Measurements from ENCODE around the gene MPC1.
A peak's percentile ranks its signal among the peaks of the same experiment; 100 is the strongest.
"Not testable (repeated sequence)": the region's sequence is repeated elsewhere in the genome, so short reads cannot be mapped to it uniquely, and the experiment has no call there.

Gene MPC1

DNA sequence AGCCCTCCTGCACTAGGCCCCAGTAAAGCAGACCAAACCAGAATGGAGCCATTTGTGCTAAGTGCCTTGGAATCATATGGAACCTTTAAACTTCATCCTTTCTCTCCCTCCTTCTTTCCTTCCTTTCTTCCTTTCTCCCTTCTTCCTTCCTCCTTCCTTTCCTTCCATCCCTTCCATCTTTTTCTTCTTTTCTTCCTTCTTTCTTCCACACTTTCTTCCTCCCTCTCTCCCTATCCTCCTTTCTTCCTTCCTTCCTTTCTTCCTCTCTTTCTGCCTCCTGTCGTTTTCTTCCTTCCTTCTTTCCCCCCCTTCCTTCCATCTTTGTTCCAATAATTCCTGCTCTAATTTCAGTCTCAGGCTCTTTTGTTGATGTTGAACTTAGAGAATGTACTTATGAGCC is 29.2 kb downstream of the MPC1 start:
- H3K36me3 ChIP-seq (ENCODE audit: control insufficient read depth in 5 of 5, insufficient read depth in 5 of 5, low read length in 5 of 5), result no peaks in the 10 kb centered on the region
- H3K27me3 ChIP-seq (ENCODE audit: control insufficient read depth in 5 of 5, insufficient read depth in 4 of 5, low read length in 5 of 5), result no peaks in the 10 kb centered on the region
- H3K9ac ChIP-seq (ENCODE audit: low read length in 5 of 5), result no peak overlapping the region
- no peak overlapping the region for H3K27ac ChIP-seq (ENCODE audit: low read depth, low read length)
- peaks cover 0 to 5% (median 0%) of the 10 kb centered on the region in 5 donors for H3K9me3 ChIP-seq (ENCODE audit: control insufficient read depth in 5 of 5, low read length in 5 of 5)
- H3K4me1 ChIP-seq (ENCODE audit: control insufficient read depth in 5 of 5, insufficient read depth in 5 of 5, low read length in 5 of 5), result peaks cover 0 to 13% (median 7%) of the 10 kb centered on the region in 5 donors
- H3K4me3 ChIP-seq (ENCODE audit: low read depth in 1 of 5, low read length in 5 of 5), result no peak overlapping the region

DNA sequence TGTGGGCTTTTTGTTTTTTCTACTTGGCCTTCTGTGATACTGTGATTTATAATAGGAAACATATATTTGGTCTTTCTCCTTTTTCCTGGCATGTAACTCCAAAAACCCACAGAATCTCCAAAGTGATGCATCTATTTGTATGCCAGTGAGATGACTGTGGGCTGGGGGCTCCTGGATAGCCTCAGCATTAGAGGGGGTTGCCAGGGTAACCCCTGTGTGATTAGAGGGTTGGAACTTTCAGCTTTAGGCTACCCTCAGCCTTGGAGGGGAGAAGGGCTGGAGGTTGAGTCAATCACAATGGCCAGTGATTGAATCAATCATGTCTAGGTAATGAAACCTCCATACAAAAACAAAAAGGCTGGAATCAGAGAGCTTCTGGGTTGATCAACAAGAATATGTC is 29.8 kb downstream of the MPC1 start:
- Histone ChIP-seq H3K27ac (ENCODE audit: low read depth, low read length) (no peak overlapping the region), H3K9ac (ENCODE audit: low read length in 5 of 5) (no peak overlapping the region), H3K9me3 (ENCODE audit: control insufficient read depth in 5 of 5, low read length in 5 of 5) (peaks cover 0 to 5% (median 0%) of the 10 kb centered on the region in 5 donors), H3K27me3 (ENCODE audit: control insufficient read depth in 5 of 5, insufficient read depth in 4 of 5, low read length in 5 of 5) (no peaks in the 10 kb centered on the region), H3K36me3 (ENCODE audit: control insufficient read depth in 5 of 5, insufficient read depth in 5 of 5, low read length in 5 of 5) (no peaks in the 10 kb centered on the region), H3K4me1 (ENCODE audit: control insufficient read depth in 5 of 5, insufficient read depth in 5 of 5, low read length in 5 of 5) (peaks cover 0 to 11% (median 8%) of the 10 kb centered on the region in 5 donors), H3K4me3 (ENCODE audit: low read depth in 1 of 5, low read length in 5 of 5) (no peak overlapping the region)

DNA sequence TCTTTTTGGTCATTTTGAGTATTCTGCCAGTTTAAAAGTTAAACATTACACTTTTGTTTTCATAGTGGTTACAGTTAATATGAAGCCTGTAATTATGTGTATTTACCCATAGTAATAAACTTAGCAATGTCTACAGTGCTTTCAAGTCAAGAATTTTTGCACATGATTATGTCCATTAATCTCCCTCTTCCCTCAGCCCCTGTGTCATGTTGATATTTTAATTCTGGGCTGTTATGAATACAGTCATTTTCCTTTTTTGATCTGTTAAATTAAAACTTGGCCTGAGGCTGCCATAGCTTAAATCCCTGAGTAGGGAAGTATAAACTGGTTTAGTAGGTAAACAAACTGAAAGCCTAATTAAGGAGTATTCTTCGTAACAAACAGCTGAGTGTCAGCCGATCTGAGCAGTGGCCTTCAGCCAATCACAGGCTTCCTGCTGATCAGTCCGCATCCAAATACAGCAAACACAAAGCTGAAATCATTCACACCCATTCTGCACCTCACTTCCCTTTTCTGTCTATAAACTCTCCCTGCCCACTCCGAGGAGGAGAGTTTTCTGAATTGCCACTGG is 30.9 kb downstream of the MPC1 start:
- H3K27ac ChIP-seq (ENCODE audit: low read depth, low read length), result no peak overlapping the region
- H3K36me3 ChIP-seq (ENCODE audit: control insufficient read depth in 5 of 5, insufficient read depth in 5 of 5, low read length in 5 of 5), result no peaks in the 10 kb centered on the region
- peaks cover 0 to 5% (median 0%) of the 10 kb centered on the region in 5 donors for H3K9me3 ChIP-seq (ENCODE audit: control insufficient read depth in 5 of 5, low read length in 5 of 5)
- peak overlapping the region in 1 of 5 donors; percentile 23 for H3K4me3 ChIP-seq (ENCODE audit: low read depth in 1 of 5, low read length in 5 of 5)
- H3K27me3 ChIP-seq (ENCODE audit: control insufficient read depth in 5 of 5, insufficient read depth in 4 of 5, low read length in 5 of 5), result no peaks in the 10 kb centered on the region
- peaks cover 0 to 17% (median 9%) of the 10 kb centered on the region in 5 donors for H3K4me1 ChIP-seq (ENCODE audit: control insufficient read depth in 5 of 5, insufficient read depth in 5 of 5, low read length in 5 of 5)
- H3K9ac ChIP-seq (ENCODE audit: low read length in 5 of 5), result peak overlapping the region in 1 of 5 donors; percentile 25

DNA sequence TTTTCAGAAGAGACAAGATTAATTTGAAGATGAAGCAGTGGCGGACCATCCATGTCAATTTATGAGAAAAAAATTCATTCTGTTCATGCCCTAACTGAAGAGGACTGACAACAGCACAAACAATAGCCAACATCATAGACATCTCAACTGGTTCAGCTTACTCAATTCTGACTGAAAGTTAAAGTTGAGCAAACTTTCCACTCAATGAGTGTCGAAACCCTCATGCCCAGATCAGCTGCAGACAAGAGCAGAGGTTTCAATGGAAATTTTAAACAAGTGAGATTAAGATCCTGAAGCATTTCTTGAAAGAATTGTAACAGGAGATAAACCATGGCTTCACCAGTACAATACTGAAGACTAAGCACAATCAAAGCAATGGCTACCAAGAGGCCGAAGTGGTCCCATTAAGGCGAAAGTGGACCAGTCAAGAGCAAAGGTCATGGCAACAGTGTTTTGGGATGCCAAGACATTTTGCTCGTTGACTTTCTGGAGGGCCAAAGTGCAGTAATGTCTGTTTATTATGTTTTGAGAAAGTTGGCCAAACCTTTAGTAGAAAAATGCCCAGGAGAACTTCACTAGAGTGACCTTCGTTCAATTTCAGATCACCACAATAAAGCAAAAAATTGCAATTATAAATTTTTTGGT is 34.3 kb downstream of the MPC1 start:
- Histone ChIP-seq H3K9me3 (ENCODE audit: control insufficient read depth in 5 of 5, low read length in 5 of 5) (peaks cover 0 to 5% (median 0%) of the 10 kb centered on the region in 5 donors), H3K36me3 (ENCODE audit: control insufficient read depth in 5 of 5, insufficient read depth in 5 of 5, low read length in 5 of 5) (no peaks in the 10 kb centered on the region), H3K4me1 (ENCODE audit: control insufficient read depth in 5 of 5, insufficient read depth in 5 of 5, low read length in 5 of 5) (peaks cover 0 to 19% (median 10%) of the 10 kb centered on the region in 5 donors), H3K4me3 (ENCODE audit: low read depth in 1 of 5, low read length in 5 of 5) (no peak overlapping the region), H3K9ac (ENCODE audit: low read length in 5 of 5) (no peak overlapping the region), H3K27me3 (ENCODE audit: control insufficient read depth in 5 of 5, insufficient read depth in 4 of 5, low read length in 5 of 5) (no peaks in the 10 kb centered on the region), H3K27ac (ENCODE audit: low read depth, low read length) (peak overlapping the region; percentile 50)

DNA sequence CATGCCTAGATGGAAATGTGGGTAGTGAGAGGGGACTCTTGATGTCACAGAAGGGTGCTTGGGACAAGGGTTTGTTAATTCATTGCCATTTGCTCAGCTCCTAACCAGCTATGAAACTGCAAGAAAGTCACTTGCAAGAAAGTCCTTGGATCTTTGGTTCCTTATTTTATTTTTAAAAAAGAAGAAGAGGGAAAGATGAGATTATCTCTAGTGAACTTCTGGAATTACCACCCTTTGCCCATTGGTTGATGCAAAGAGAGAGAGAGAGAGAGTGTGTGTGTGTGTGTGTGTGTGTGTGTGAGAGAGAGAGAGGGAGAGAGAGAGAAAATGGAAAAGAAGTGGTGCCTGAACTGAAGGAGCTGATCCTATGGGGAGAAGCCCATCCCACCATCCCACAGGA is 35.8 kb downstream of the MPC1 start:
- Histone ChIP-seq H3K9ac (ENCODE audit: low read length in 5 of 5) (no peak overlapping the region), H3K4me3 (ENCODE audit: low read depth in 1 of 5, low read length in 5 of 5) (no peak overlapping the region), H3K9me3 (ENCODE audit: control insufficient read depth in 5 of 5, low read length in 5 of 5) (peaks cover 0 to 5% (median 0%) of the 10 kb centered on the region in 5 donors), H3K36me3 (ENCODE audit: control insufficient read depth in 5 of 5, insufficient read depth in 5 of 5, low read length in 5 of 5) (no peaks in the 10 kb centered on the region), H3K27ac (ENCODE audit: low read depth, low read length) (no peak overlapping the region), H3K27me3 (ENCODE audit: control insufficient read depth in 5 of 5, insufficient read depth in 4 of 5, low read length in 5 of 5) (no peaks in the 10 kb centered on the region), H3K4me1 (ENCODE audit: control insufficient read depth in 5 of 5, insufficient read depth in 5 of 5, low read length in 5 of 5) (peaks cover 0 to 27% (median 18%) of the 10 kb centered on the region in 5 donors)

- H3K27ac ChIP-seq (ENCODE audit: low read depth, low read length), result no peak overlapping the region
- peaks cover 0 to 5% (median 0%) of the 10 kb centered on the region in 5 donors for H3K9me3 ChIP-seq (ENCODE audit: control insufficient read depth in 5 of 5, low read length in 5 of 5)
- H3K27me3 ChIP-seq (ENCODE audit: control insufficient read depth in 5 of 5, insufficient read depth in 4 of 5, low read length in 5 of 5), result no peaks in the 10 kb centered on the region
- H3K36me3 ChIP-seq (ENCODE audit: control insufficient read depth in 5 of 5, insufficient read depth in 5 of 5, low read length in 5 of 5), result no peaks in the 10 kb centered on the region
- no peak overlapping the region for H3K4me3 ChIP-seq (ENCODE audit: low read depth in 1 of 5, low read length in 5 of 5)
- H3K9ac ChIP-seq (ENCODE audit: low read length in 5 of 5), result no peak overlapping the region
- peaks cover 1 to 32% (median 23%) of the 10 kb centered on the region in 5 donors for H3K4me1 ChIP-seq (ENCODE audit: control insufficient read depth in 5 of 5, insufficient read depth in 5 of 5, low read length in 5 of 5)
Observed at GRCh38 chr6:166346449-166346848, 36.3 kb downstream of the MPC1 start.

GRCh38 chr6:166345672-166346071 is 37.1 kb downstream of the MPC1 start:
- not testable (repeated sequence) for H3K4me3 ChIP-seq (ENCODE audit: low read depth in 1 of 5, low read length in 5 of 5); H3K9ac ChIP-seq (ENCODE audit: low read length in 5 of 5); H3K27ac ChIP-seq (ENCODE audit: low read depth, low read length); H3K36me3 ChIP-seq (ENCODE audit: control insufficient read depth in 5 of 5, insufficient read depth in 5 of 5, low read length in 5 of 5); H3K9me3 ChIP-seq (ENCODE audit: control insufficient read depth in 5 of 5, low read length in 5 of 5); H3K27me3 ChIP-seq (ENCODE audit: control insufficient read depth in 5 of 5, insufficient read depth in 4 of 5, low read length in 5 of 5)
- peaks cover 4 to 40% (median 30%) of the 10 kb centered on the region in 5 donors for H3K4me1 ChIP-seq (ENCODE audit: control insufficient read depth in 5 of 5, insufficient read depth in 5 of 5, low read length in 5 of 5)

DNA sequence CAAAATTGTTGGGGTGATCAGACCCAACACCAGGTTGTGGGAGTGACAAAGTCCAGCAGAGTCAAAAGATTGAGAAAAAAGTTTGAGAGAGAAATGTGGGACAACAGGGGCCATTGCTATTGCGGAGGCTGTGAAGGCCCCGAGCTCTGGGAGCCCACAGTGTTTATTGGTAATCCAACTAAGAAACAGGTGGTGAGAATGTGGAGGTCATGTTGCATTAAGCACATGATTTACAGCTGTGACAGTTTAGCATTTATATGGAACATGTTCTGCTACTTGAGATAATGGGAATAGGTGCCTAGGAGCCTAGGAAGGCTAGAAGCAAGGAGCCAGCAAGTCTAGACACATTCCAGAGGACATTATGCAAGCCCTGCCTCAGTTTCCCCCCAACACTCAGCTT is 37.8 kb downstream of the MPC1 start:
- not testable (repeated sequence) for H3K27ac ChIP-seq (ENCODE audit: low read depth, low read length); H3K27me3 ChIP-seq (ENCODE audit: control insufficient read depth in 5 of 5, insufficient read depth in 4 of 5, low read length in 5 of 5); H3K9ac ChIP-seq (ENCODE audit: low read length in 5 of 5); H3K36me3 ChIP-seq (ENCODE audit: control insufficient read depth in 5 of 5, insufficient read depth in 5 of 5, low read length in 5 of 5); H3K9me3 ChIP-seq (ENCODE audit: control insufficient read depth in 5 of 5, low read length in 5 of 5); H3K4me3 ChIP-seq (ENCODE audit: low read depth in 1 of 5, low read length in 5 of 5)
- peaks cover 6 to 48% (median 38%) of the 10 kb centered on the region in 5 donors for H3K4me1 ChIP-seq (ENCODE audit: control insufficient read depth in 5 of 5, insufficient read depth in 5 of 5, low read length in 5 of 5)

- H3K27ac ChIP-seq (ENCODE audit: low read depth, low read length), result no peak overlapping the region
- no peak overlapping the region for H3K9ac ChIP-seq (ENCODE audit: low read length in 5 of 5)
- H3K9me3 ChIP-seq (ENCODE audit: control insufficient read depth in 5 of 5, low read length in 5 of 5), result no peaks in the 10 kb centered on the region
- H3K27me3 ChIP-seq (ENCODE audit: control insufficient read depth in 5 of 5, insufficient read depth in 4 of 5, low read length in 5 of 5), result no peaks in the 10 kb centered on the region
- H3K4me1 ChIP-seq (ENCODE audit: control insufficient read depth in 5 of 5, insufficient read depth in 5 of 5, low read length in 5 of 5), result peaks cover 6 to 49% (median 44%) of the 10 kb centered on the region in 5 donors
- no peaks in the 10 kb centered on the region for H3K36me3 ChIP-seq (ENCODE audit: control insufficient read depth in 5 of 5, insufficient read depth in 5 of 5, low read length in 5 of 5)
- H3K4me3 ChIP-seq (ENCODE audit: low read depth in 1 of 5, low read length in 5 of 5), result no peak overlapping the region
Observed at GRCh38 chr6:166344240-166344639, 38.5 kb downstream of the MPC1 start.

GRCh38 chr6:166343150-166343487 is 39.6 kb downstream of the MPC1 start:
- H3K4me1 ChIP-seq (ENCODE audit: control insufficient read depth in 5 of 5, insufficient read depth in 5 of 5, low read length in 5 of 5), result peaks cover 6 to 57% (median 49%) of the 10 kb centered on the region in 5 donors
- no peaks in the 10 kb centered on the region for H3K9me3 ChIP-seq (ENCODE audit: control insufficient read depth in 5 of 5, low read length in 5 of 5)
- peak overlapping the region; percentile 93 to 98 (median 94) for H3K9ac ChIP-seq (ENCODE audit: low read length in 5 of 5)
- peak overlapping the region; percentile 58 to 99 (median 95) for H3K4me3 ChIP-seq (ENCODE audit: low read depth in 1 of 5, low read length in 5 of 5)
- H3K36me3 ChIP-seq (ENCODE audit: control insufficient read depth in 5 of 5, insufficient read depth in 5 of 5, low read length in 5 of 5), result no peaks in the 10 kb centered on the region
- H3K27me3 ChIP-seq (ENCODE audit: control insufficient read depth in 5 of 5, insufficient read depth in 4 of 5, low read length in 5 of 5), result no peaks in the 10 kb centered on the region
- peak overlapping the region; percentile 90 for H3K27ac ChIP-seq (ENCODE audit: low read depth, low read length)

All from subcutaneous abdominal adipose tissue (tissue), 5 donors.